Right atrium auricular region (tissue), 2 donors: Measurements from ENCODE around the gene TUSC7. TPM values are rescaled to one million over a fixed set of nuclear protein-coding genes. Genes with fewer than 3 reads are reported as not detected.

Source experiments
- DNase-seq: peaks from one replicate; pipeline ENCODE4 v3.0.0-alpha.2; 2019; ENCODE audit warnings: low spot score
- H3K27ac ChIP-seq, 2 donors: fragments of 200-600 bp; sonication (generic); 1 replicate in 1 of 2; 2 replicates in 1 of 2; pipeline ENCODE4 v1.5.1; 2016 to 2019
- H3K27me3 ChIP-seq, 2 donors: fragments of 200-600 bp; sonication (generic); one replicate each; pipeline versions ENCODE4 v1.5.1 to v1.6.0; 2017 to 2019
- H3K36me3 ChIP-seq: fragments of 200-600 bp; sonication (generic); one replicate; pipeline ENCODE4 v1.5.1; 2016
- H3K4me1 ChIP-seq, 2 donors: fragments of 200-600 bp; sonication (generic); one replicate each; pipeline versions ENCODE4 v1.5.1 to v1.6.0; 2017 to 2019
- H3K4me3 ChIP-seq, 2 donors: fragments of 200-600 bp; sonication (generic); 1 replicate in 1 of 2; 2 replicates in 1 of 2; pipeline ENCODE4 v1.5.1; 2017 to 2019; ENCODE audit warnings: mild to moderate bottlenecking in 1 of 2, moderate library complexity in 1 of 2
- H3K9me3 ChIP-seq, 2 donors: fragments of 200-600 bp; sonication (generic); one replicate each; pipeline ENCODE4 v1.5.1; 2019
- CTCF ChIP-seq, 2 donors: fragments of 200-600 bp; sonication (generic); IDR thresholded peaks; one replicate each; pipeline ENCODE4 v1.5.1; 2019; ENCODE audit warnings: antibody characterized with exemption in 2 of 2
- total RNA-seq, 2 donors: library from RNA; depleted of rRNA; stranded (reverse); fragments of >200 nt; gene quantifications; one replicate each; pipeline ENCODE4 v1.1.0, GENCODE V29; 2016

The TUSC7 gene
- total RNA-seq, 2 donors from 2014 or later: not detected

DNA sequence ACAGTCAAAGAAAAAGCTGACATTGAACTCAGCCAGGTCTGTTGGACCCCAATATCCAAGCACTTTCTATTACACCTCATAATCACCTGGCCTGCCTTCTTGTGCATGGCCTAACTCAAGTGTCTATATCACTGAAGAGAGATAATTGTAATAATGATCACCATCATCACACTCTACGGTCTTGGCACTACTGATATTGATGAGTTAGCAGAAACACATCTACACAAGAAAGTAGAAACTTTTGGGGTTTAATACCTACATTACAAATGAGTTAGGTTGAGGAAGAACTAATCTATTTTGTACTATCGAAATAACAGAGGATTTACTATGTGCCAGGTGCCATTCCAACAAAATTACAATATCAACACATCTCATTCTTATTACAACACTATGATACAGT, 30.7 kb downstream of the TUSC7 start:
- no peaks in the 10 kb centered on the region for H3K9me3 ChIP-seq
- H3K4me3 ChIP-seq: no peak overlapping the region
- TF ChIP-seq CTCF (IDR thresholded peaks at IDR 0.05): no peak
- no peak for DNase-seq
- H3K27me3 ChIP-seq: no peaks in the 10 kb centered on the region
- H3K36me3 ChIP-seq: no peaks in the 10 kb centered on the region
- no peaks in the 10 kb centered on the region for H3K4me1 ChIP-seq
- no peak overlapping the region for H3K27ac ChIP-seq

- Histone ChIP-seq H3K9me3 (no peaks in the 10 kb centered on the region), H3K4me3 (no peak overlapping the region), H3K36me3 (no peaks in the 10 kb centered on the region), H3K27ac (no peak overlapping the region), H3K4me1 (no peaks in the 10 kb centered on the region), H3K27me3 (no peaks in the 10 kb centered on the region)
- no peak for DNase-seq
- no peak for TF ChIP-seq CTCF (IDR thresholded peaks at IDR 0.05)
Measured at GRCh38 chr3:116741467-116741866, 31.9 kb downstream of the TUSC7 start.

DNA sequence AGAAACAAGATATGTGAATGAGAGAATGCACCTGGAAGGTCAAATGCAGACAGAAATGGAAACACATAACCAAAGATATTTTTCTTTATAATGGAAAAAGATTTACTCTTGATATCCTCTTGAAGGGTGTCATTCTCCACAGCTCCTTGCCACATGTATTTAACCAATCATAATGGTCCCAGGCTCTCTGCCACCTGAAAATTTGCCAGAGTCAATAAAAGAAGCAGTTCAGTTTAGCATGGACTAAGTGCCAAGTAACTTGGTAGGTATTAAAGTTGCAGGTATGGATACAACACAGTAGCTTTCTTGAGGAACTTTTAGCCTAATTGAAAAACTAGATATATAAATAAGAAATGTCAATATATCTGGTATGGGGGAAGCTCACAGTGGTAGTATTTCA, 33.5 kb downstream of the TUSC7 start:
- Histone ChIP-seq H3K4me3 (no peak overlapping the region), H3K27ac (no peak overlapping the region), H3K9me3 (no peaks in the 10 kb centered on the region), H3K4me1 (no peaks in the 10 kb centered on the region), H3K27me3 (no peaks in the 10 kb centered on the region), H3K36me3 (no peaks in the 10 kb centered on the region)
- TF ChIP-seq CTCF (IDR thresholded peaks at IDR 0.05): no peak
- no peak for DNase-seq

DNA sequence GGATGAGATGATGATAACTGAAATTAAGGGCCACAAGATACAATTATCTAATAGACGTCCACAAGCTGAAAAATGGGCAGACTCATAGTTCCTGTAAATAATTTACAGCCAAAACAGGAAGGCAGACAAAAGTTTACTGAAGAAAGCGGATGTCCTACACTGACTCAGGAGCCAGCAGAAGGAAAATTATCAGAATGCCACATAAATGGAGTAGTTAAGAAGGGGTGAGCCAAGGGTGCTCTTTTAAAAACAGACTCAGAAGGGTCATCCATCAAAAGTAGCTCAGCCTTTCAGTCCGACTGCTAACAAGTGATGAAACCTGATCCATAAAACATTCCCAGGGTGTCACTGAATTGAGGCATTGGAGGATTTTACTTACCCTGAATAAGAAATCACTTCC, 39.8 kb downstream of the TUSC7 start:
- H3K36me3 ChIP-seq: no peaks in the 10 kb centered on the region
- H3K27me3 ChIP-seq: no peaks in the 10 kb centered on the region
- no peaks in the 10 kb centered on the region for H3K9me3 ChIP-seq
- DNase-seq: no peak
- H3K27ac ChIP-seq: no peak overlapping the region
- no peak for TF ChIP-seq CTCF (IDR thresholded peaks at IDR 0.05)
- H3K4me1 ChIP-seq: no peaks in the 10 kb centered on the region
- H3K4me3 ChIP-seq: no peak overlapping the region

DNA sequence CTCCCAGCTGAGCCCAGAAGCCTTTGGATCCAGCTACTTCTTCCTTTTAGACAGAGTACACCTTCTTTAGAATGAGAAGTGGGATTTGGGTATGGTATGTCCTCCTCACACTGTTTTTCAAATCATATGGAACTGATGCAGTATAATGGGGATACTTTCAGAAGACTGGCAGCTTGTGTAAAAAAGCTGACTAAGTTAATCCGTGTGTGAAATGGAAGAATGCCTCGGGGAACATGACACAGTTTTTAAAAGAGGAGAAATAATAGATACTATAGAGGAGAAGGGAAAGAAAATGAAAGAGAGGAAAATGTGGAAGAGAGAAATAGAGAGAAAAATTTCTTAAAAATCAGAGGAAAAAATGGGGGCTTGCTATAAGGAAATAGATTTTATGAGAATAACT, 47.7 kb downstream of the TUSC7 start:
- Histone ChIP-seq H3K27me3 (no peaks in the 10 kb centered on the region), H3K4me3 (no peak overlapping the region), H3K4me1 (no peaks in the 10 kb centered on the region), H3K27ac (no peak overlapping the region), H3K36me3 (no peaks in the 10 kb centered on the region), H3K9me3 (no peaks in the 10 kb centered on the region)
- DNase-seq: no peak
- no peak for TF ChIP-seq CTCF (IDR thresholded peaks at IDR 0.05)

- H3K4me3 ChIP-seq: no peak overlapping the region
- no peaks in the 10 kb centered on the region for H3K4me1 ChIP-seq
- no peaks in the 10 kb centered on the region for H3K36me3 ChIP-seq
- no peaks in the 10 kb centered on the region for H3K9me3 ChIP-seq
- no peaks in the 10 kb centered on the region for H3K27me3 ChIP-seq
- no peak for DNase-seq
- TF ChIP-seq CTCF (IDR thresholded peaks at IDR 0.05): no peak
- H3K27ac ChIP-seq: no peak overlapping the region
Measured at GRCh38 chr3:116759316-116759715, 49.7 kb downstream of the TUSC7 start.
